ENCODE measurements around the gene PEG3. TPM values are rescaled to one million over a fixed set of nuclear protein-coding genes. Genes with fewer than 3 reads are reported as not detected.
"Not testable (repeated sequence)": the region's sequence is repeated elsewhere in the genome, so short reads cannot be mapped to it uniquely, and the experiment has no call there.

Gene PEG3
- total RNA-seq, 1 donor from 2014 or later = not detected

- no peak overlapping the region for H3K9ac ChIP-seq
- peaks cover 40% of the 10 kb centered on the region for H3K9me3 ChIP-seq (ENCODE audit: low read depth)
- H3K4me1 ChIP-seq = no peaks in the 10 kb centered on the region
- Mint-ChIP-seq H3K27me3 (ENCODE audit: insufficient read depth, low read depth) (peaks cover 2% of the 10 kb centered on the region), H3K36me3 (no peaks in the 10 kb centered on the region), H3K9me3 (peaks cover 50% of the 10 kb centered on the region), H3K4me3 (no peak overlapping the region), H3K4me1 (no peaks in the 10 kb centered on the region), H3K27ac (no peak overlapping the region)
- H3K79me2 ChIP-seq (ENCODE audit: low read depth) = no peaks in the 10 kb centered on the region
- no peak overlapping the region for H2AFZ ChIP-seq (replicated peaks)
- H3K27ac ChIP-seq = no peak overlapping the region
- no peaks in the 10 kb centered on the region for H3F3A ChIP-seq (ENCODE audit: low read depth)
- no peak overlapping the region for H3K4me2 ChIP-seq
- no peaks in the 10 kb centered on the region for H3K27me3 ChIP-seq
- H4K20me1 ChIP-seq (ENCODE audit: low read depth) = no peaks in the 10 kb centered on the region
- no peaks in the 10 kb centered on the region for H3K36me3 ChIP-seq
- no peak for DNase-seq (ENCODE audit: low spot score)
- TF ChIP-seq EZH2phosphoT487 (IDR thresholded peaks at IDR 0.05) (no peak), EZH2 (IDR thresholded peaks at IDR 0.05) (no peak)
- TF ChIP-seq, protein P1, sequence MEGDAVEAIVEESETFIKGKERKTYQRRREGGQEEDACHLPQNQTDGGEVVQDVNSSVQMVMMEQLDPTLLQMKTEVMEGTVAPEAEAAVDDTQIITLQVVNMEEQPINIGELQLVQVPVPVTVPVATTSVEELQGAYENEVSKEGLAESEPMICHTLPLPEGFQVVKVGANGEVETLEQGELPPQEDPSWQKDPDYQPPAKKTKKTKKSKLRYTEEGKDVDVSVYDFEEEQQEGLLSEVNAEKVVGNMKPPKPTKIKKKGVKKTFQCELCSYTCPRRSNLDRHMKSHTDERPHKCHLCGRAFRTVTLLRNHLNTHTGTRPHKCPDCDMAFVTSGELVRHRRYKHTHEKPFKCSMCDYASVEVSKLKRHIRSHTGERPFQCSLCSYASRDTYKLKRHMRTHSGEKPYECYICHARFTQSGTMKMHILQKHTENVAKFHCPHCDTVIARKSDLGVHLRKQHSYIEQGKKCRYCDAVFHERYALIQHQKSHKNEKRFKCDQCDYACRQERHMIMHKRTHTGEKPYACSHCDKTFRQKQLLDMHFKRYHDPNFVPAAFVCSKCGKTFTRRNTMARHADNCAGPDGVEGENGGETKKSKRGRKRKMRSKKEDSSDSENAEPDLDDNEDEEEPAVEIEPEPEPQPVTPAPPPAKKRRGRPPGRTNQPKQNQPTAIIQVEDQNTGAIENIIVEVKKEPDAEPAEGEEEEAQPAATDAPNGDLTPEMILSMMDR (IDR thresholded peaks at IDR 0.05) = no peak
- H3K4me3 ChIP-seq = no peak overlapping the region
Observed at GRCh38 chr19:56862741-56863140, 22.2 kb upstream of the PEG3 start.

DNA sequence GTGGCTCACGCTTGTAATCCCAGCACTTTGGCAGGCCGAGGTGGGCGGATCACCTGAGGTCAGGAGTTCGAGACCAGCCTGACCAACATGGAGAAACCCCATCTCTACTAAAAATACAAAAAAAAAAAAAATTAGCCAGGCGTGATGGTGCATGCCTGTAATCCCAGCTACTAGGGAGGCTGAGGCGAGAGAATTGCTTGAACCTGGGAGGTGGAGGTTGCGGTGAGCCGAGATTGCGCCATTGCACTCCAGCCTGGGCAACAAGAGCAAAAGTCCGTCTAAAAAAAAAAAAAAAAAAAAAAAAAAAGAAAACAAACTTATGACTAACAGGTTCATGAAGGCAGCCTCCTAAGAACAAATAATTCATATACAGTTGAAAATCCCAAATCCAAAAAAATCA is 19.9 kb upstream of the PEG3 start:
- H3K9me3 ChIP-seq (ENCODE audit: low read depth) = peaks cover 44% of the 10 kb centered on the region
- not testable (repeated sequence) for H3K27me3 Mint-ChIP-seq (ENCODE audit: insufficient read depth, low read depth); H3K4me2 ChIP-seq; H3K36me3 Mint-ChIP-seq; H3K4me3 Mint-ChIP-seq; H3F3A ChIP-seq (ENCODE audit: low read depth); H3K27ac ChIP-seq; H3K4me1 ChIP-seq; H3K27me3 ChIP-seq; H3K27ac Mint-ChIP-seq; DNase-seq (ENCODE audit: low spot score); H3K36me3 ChIP-seq; H3K79me2 ChIP-seq (ENCODE audit: low read depth); H2AFZ ChIP-seq (replicated peaks); H3K4me3 ChIP-seq; H4K20me1 ChIP-seq (ENCODE audit: low read depth); H3K4me1 Mint-ChIP-seq; H3K9ac ChIP-seq
- peaks cover 58% of the 10 kb centered on the region for H3K9me3 Mint-ChIP-seq

- H3K36me3 ChIP-seq = no peaks in the 10 kb centered on the region
- no peaks in the 10 kb centered on the region for H3K4me1 ChIP-seq
- Mint-ChIP-seq H3K27ac (no peak overlapping the region), H3K27me3 (ENCODE audit: insufficient read depth, low read depth) (no peaks in the 10 kb centered on the region), H3K9me3 (peaks cover 51% of the 10 kb centered on the region), H3K4me3 (no peak overlapping the region), H3K4me1 (no peaks in the 10 kb centered on the region), H3K36me3 (no peaks in the 10 kb centered on the region)
- no peak overlapping the region for H2AFZ ChIP-seq (replicated peaks)
- no peak overlapping the region for H3K4me3 ChIP-seq
- peaks cover 44% of the 10 kb centered on the region for H3K9me3 ChIP-seq (ENCODE audit: low read depth)
- no peak overlapping the region for H3K4me2 ChIP-seq
- H3F3A ChIP-seq (ENCODE audit: low read depth) = no peaks in the 10 kb centered on the region
- H3K27me3 ChIP-seq = no peaks in the 10 kb centered on the region
- no peaks in the 10 kb centered on the region for H4K20me1 ChIP-seq (ENCODE audit: low read depth)
- no peak for TF ChIP-seq EZH2phosphoT487 (IDR thresholded peaks at IDR 0.05)
- no peak for TF ChIP-seq EZH2 (IDR thresholded peaks at IDR 0.05)
- TF ChIP-seq, protein P1 (IDR thresholded peaks at IDR 0.05) = no peak
- H3K9ac ChIP-seq = no peak overlapping the region
- DNase-seq (ENCODE audit: low spot score) = no peak
- H3K79me2 ChIP-seq (ENCODE audit: low read depth) = no peaks in the 10 kb centered on the region
- no peak overlapping the region for H3K27ac ChIP-seq
Observed at GRCh38 chr19:56858026-56858425, 17.5 kb upstream of the PEG3 start.

DNA sequence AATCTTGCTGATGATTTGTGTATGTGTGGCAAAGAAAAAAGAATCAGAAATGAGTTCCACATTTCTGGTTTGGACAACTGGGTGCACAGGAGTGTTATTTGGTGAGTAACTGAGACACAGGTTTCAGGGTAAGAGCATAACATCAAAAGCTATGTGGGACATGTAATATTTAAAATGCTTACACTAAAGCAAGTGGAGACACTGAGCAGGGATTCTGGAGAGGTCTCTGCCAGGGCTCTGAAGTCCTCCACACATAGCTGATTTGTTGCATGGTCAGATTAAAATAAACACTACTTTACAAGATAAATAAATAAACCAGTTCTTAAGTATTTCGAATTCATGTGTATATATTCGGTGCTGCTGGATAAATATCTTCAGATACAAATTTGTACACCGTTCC is 16.3 kb upstream of the PEG3 start:
- H3K27ac ChIP-seq = no peak overlapping the region
- no peak overlapping the region for H3K27ac Mint-ChIP-seq
- peaks cover 58% of the 10 kb centered on the region for H3K9me3 Mint-ChIP-seq

GRCh38 chr19:56852361-56852760 is 11.8 kb upstream of the PEG3 start:
- peaks cover 62% of the 10 kb centered on the region for H3K9me3 Mint-ChIP-seq
- H3K9me3 ChIP-seq (ENCODE audit: low read depth) = peaks cover 41% of the 10 kb centered on the region
- not testable (repeated sequence) for H3K4me3 Mint-ChIP-seq

More for the DNA sequence above, 16.3 kb upstream of the PEG3 start:
- peaks cover 44% of the 10 kb centered on the region for H3K9me3 ChIP-seq (ENCODE audit: low read depth)
- no peak overlapping the region for H3K4me2 ChIP-seq
- H3K27me3 ChIP-seq = no peaks in the 10 kb centered on the region
- H3K4me3 ChIP-seq = no peak overlapping the region
- Mint-ChIP-seq H3K4me1 (no peaks in the 10 kb centered on the region), H3K36me3 (no peaks in the 10 kb centered on the region), H3K27me3 (ENCODE audit: insufficient read depth, low read depth) (no peaks in the 10 kb centered on the region), H3K4me3 (no peak overlapping the region)
- no peaks in the 10 kb centered on the region for H3F3A ChIP-seq (ENCODE audit: low read depth)
- no peak for DNase-seq (ENCODE audit: low spot score)
- TF ChIP-seq, protein P1 (IDR thresholded peaks at IDR 0.05) = no peak
- TF ChIP-seq EZH2phosphoT487 (IDR thresholded peaks at IDR 0.05) (no peak), EZH2 (IDR thresholded peaks at IDR 0.05) (no peak)
- no peaks in the 10 kb centered on the region for H3K79me2 ChIP-seq (ENCODE audit: low read depth)
- H3K9ac ChIP-seq = no peak overlapping the region
- H4K20me1 ChIP-seq (ENCODE audit: low read depth) = no peaks in the 10 kb centered on the region
- H3K36me3 ChIP-seq = no peaks in the 10 kb centered on the region
- H3K4me1 ChIP-seq = no peaks in the 10 kb centered on the region
- H2AFZ ChIP-seq (replicated peaks) = no peak overlapping the region

More at GRCh38 chr19:56852361-56852760, 11.8 kb upstream of the PEG3 start:
- DNase-seq (ENCODE audit: low spot score); H3K27ac Mint-ChIP-seq; H3K36me3 Mint-ChIP-seq; H3K9ac ChIP-seq; H3K4me2 ChIP-seq; H2AFZ ChIP-seq (replicated peaks); H3K4me3 ChIP-seq; H4K20me1 ChIP-seq (ENCODE audit: low read depth); H3K27me3 Mint-ChIP-seq (ENCODE audit: insufficient read depth, low read depth); H3K4me1 Mint-ChIP-seq; H3K79me2 ChIP-seq (ENCODE audit: low read depth); H3K27ac ChIP-seq; H3K27me3 ChIP-seq; H3K4me1 ChIP-seq; H3K36me3 ChIP-seq; H3F3A ChIP-seq (ENCODE audit: low read depth): not testable (repeated sequence)

All from neural progenitor cell (in vitro differentiated cells).